Gastrocnemius medialis (tissue), 4 donors: ENCODE results near the gene SYCP3. TPM values are rescaled to one million over a fixed set of nuclear protein-coding genes. Genes with fewer than 3 reads are reported as not detected.
A peak's percentile ranks its signal among the peaks of the same experiment; 100 is the strongest.

Experiments used
- ATAC-seq, 2 donors: fragments of 150-250 bp; one replicate each; pipeline ENCODE4 v1.9.1; 2016
- DNase-seq, 2 donors: peaks; one replicate each; pipeline ENCODE4 v3.0.0-alpha.2; 2019
- H3K27ac ChIP-seq, 4 donors: fragments of 200-600 bp; sonication (generic); 1 replicate in 1 of 4; 2 replicates in 3 of 4; pipeline ENCODE4 v1.5.1; 2016 to 2018; ENCODE audit warnings: mild to moderate bottlenecking in 2 of 4, moderate library complexity in 1 of 4
- H3K27me3 ChIP-seq, 3 donors: fragments of 200-600 bp; sonication (generic) in 2 of 3; 1 replicate in 1 of 3; 2 replicates in 2 of 3; pipeline versions ENCODE4 v1.5.1 to v1.6.0; 2016 to 2019; ENCODE audit warnings: mild to moderate bottlenecking in 1 of 3, moderate library complexity in 1 of 3
- H3K36me3 ChIP-seq, 2 donors: fragments of 200-600 bp; sonication (generic) in 1 of 2; one replicate each; pipeline ENCODE4 v1.5.1; 2017 to 2018
- H3K4me1 ChIP-seq, 2 donors: fragments of 200-600 bp; sonication (generic) in 1 of 2; one replicate each; pipeline ENCODE4 v1.5.1; 2016 to 2017; ENCODE audit warnings: mild to moderate bottlenecking in 2 of 2
- H3K4me3 ChIP-seq, 4 donors: fragments of 200-600 bp; sonication (generic) in 3 of 4; 1 replicate in 1 of 4; 2 replicates in 3 of 4; pipeline ENCODE4 v1.5.1; 2016 to 2019; ENCODE audit warnings: mild to moderate bottlenecking in 2 of 4
- H3K9me3 ChIP-seq, 3 donors: fragments of 200-600 bp; sonication (generic) in 2 of 3; 1 replicate in 1 of 3; 2 replicates in 2 of 3; pipeline ENCODE4 v1.5.1; 2016 to 2019
- CTCF ChIP-seq, 5 experiments: fragments of 450-650 bp in 3 of 5; fragments of 200-600 bp in 2 of 5; sonication (generic) in 2 of 5; IDR thresholded peaks in 4 of 5; conservative IDR thresholded peaks in 1 of 5; 1 replicate in 4 of 5; 2 replicates in 1 of 5; pipeline ENCODE4 v1.5.1; 2016 to 2019; ENCODE audit warnings: antibody characterized with exemption in 5 of 5, mild to moderate bottlenecking in 3 of 5, moderate library complexity in 3 of 5
- POLR2A ChIP-seq, 2 donors: fragments of 450-650 bp; IDR thresholded peaks; one replicate each; pipeline ENCODE4 v1.6.1; 2017; ENCODE audit warnings: antibody characterized with exemption in 2 of 2, mild to moderate bottlenecking in 2 of 2, moderate library complexity in 2 of 2
- in situ Hi-C, 4 donors: fragments of 200-750 bp; cut with MboI; loops; one replicate each; pipeline versions ENCODE4 v1.15.0 to v1.8.0; 2017; ENCODE audit warnings: low sequenced_read_pairs in 4 of 4
- intact Hi-C: fragments of 100-400 bp; cut with DNase I; formaldehyde crosslinking; loops from one replicate; pipeline ENCODE4 v1.15.1; 2023; ENCODE audit warnings: low total_unique reads
- total RNA-seq, 4 donors: library from RNA; depleted of rRNA; stranded (reverse); fragments of >200 nt; gene quantifications; one replicate each; pipeline versions ENCODE4 v1.1.0 to v1.2.3, GENCODE V29; 2016

The SYCP3 gene
- total RNA-seq, 4 donors from 2014 or later = 0.66 TPM; not detected in 3

GRCh38 chr12:101783150-101783549 lies 43.9 kb upstream of the SYCP3 start:
- in situ Hi-C loops = loop anchor here in 1 of 4 donors (5.0 kb wide), 1 partner anchor 44 kb away; no protein-coding TSS in a partner anchor
- intact Hi-C loops = no loop called here
- peak; percentile 97 for ATAC-seq
- H3K4me1 ChIP-seq = peaks cover 22 to 43% of the 10 kb centered on the region in 2 donors
- H3K36me3 ChIP-seq = peaks cover 0 to 11% of the 10 kb centered on the region in 2 donors
- H3K4me3 ChIP-seq = peak overlapping the region in 1 of 4 donors; percentile 30
- H3K27me3 ChIP-seq = no peaks in the 10 kb centered on the region
- TF ChIP-seq CTCF (IDR thresholded peaks at IDR 0.05 in 4 of 5, conservative IDR thresholded peaks at IDR 0.05 in 1 of 5) (no peak), POLR2A (IDR thresholded peaks at IDR 0.05) (no peak)
- peak; percentile 42 to 43 for DNase-seq
- peak overlapping the region; percentile 70 to 90 (median 78) for H3K27ac ChIP-seq
- no peaks in the 10 kb centered on the region for H3K9me3 ChIP-seq

GRCh38 chr12:101782273-101782731 lies 43.0 kb upstream of the SYCP3 start:
- TF ChIP-seq CTCF (IDR thresholded peaks at IDR 0.05 in 4 of 5, conservative IDR thresholded peaks at IDR 0.05 in 1 of 5) (no peak), POLR2A (IDR thresholded peaks at IDR 0.05) (no peak)
- in situ Hi-C loops = loop anchor here in 1 of 4 donors (5.0 kb wide), 1 partner anchor 45 kb away; no protein-coding TSS in a partner anchor
- Histone ChIP-seq H3K4me3 (no peak overlapping the region), H3K9me3 (no peaks in the 10 kb centered on the region), H3K4me1 (peaks cover 29 to 51% of the 10 kb centered on the region in 2 donors), H3K27me3 (no peaks in the 10 kb centered on the region), H3K36me3 (peaks cover 0 to 11% of the 10 kb centered on the region in 2 donors), H3K27ac (peak overlapping the region; percentile 70 to 90 (median 78))
- ATAC-seq = no peak
- intact Hi-C loops = no loop called here
- no peak for DNase-seq

GRCh38 chr12:101781834-101782233 lies 42.6 kb upstream of the SYCP3 start:
- in situ Hi-C loops = loop anchor here in 1 of 4 donors (5.0 kb wide), 1 partner anchor 45 kb away; no protein-coding TSS in a partner anchor

GRCh38 chr12:101780599-101780998 lies 41.3 kb upstream of the SYCP3 start:
- H3K4me3 ChIP-seq = no peak overlapping the region
- peak overlapping the region in 1 of 4 donors; percentile 90 for H3K27ac ChIP-seq
- peaks cover 29 to 46% of the 10 kb centered on the region in 2 donors for H3K4me1 ChIP-seq
- no peaks in the 10 kb centered on the region for H3K9me3 ChIP-seq
- H3K36me3 ChIP-seq = peaks cover 0 to 7% of the 10 kb centered on the region in 2 donors
- DNase-seq (no peak), ATAC-seq (no peak)
- in situ Hi-C loops (loop anchor here in 1 of 4 donors (5.0 kb wide), 1 partner anchor 47 kb away; no protein-coding TSS in a partner anchor), intact Hi-C loops (no loop called here)
- H3K27me3 ChIP-seq = no peaks in the 10 kb centered on the region
- TF ChIP-seq CTCF (IDR thresholded peaks at IDR 0.05 in 4 of 5, conservative IDR thresholded peaks at IDR 0.05 in 1 of 5) (no peak), POLR2A (IDR thresholded peaks at IDR 0.05) (no peak)

More at GRCh38 chr12:101781834-101782233, 42.6 kb upstream of the SYCP3 start:
- no peaks in the 10 kb centered on the region for H3K27me3 ChIP-seq
- ATAC-seq = no peak
- intact Hi-C loops = no loop called here
- DNase-seq = no peak
- H3K4me3 ChIP-seq = no peak overlapping the region
- peaks cover 29 to 55% of the 10 kb centered on the region in 2 donors for H3K4me1 ChIP-seq
- H3K36me3 ChIP-seq = peaks cover 0 to 11% of the 10 kb centered on the region in 2 donors
- H3K27ac ChIP-seq = peak overlapping the region in 1 of 4 donors; percentile 90
- TF ChIP-seq POLR2A (IDR thresholded peaks at IDR 0.05) (no peak), CTCF (IDR thresholded peaks at IDR 0.05 in 4 of 5, conservative IDR thresholded peaks at IDR 0.05 in 1 of 5) (no peak)
- no peaks in the 10 kb centered on the region for H3K9me3 ChIP-seq
